LNCAP (cell line): ENCODE results near the gene CWC25.

Source experiments
- CTCF ChIP-seq: fragments of 450-650 bp; IDR thresholded peaks from 2 replicates; pipeline ENCODE4 v1.5.1; 2017; ENCODE audit warnings: mild to moderate bottlenecking

The CWC25 gene

GRCh38 chr17:38779965-38780752 lies 45.0 kb downstream of the CWC25 start:
- no peak for TF ChIP-seq CTCF

GRCh38 chr17:38777641-38778250 lies 47.4 kb downstream of the CWC25 start:
- no peak for TF ChIP-seq CTCF

- no peak for TF ChIP-seq CTCF
Observed at GRCh38 chr17:38773258-38773657, 51.9 kb downstream of the CWC25 start.

- no peak for TF ChIP-seq CTCF
Observed at GRCh38 chr17:38768417-38768816, 56.7 kb downstream of the CWC25 start.

- TF ChIP-seq CTCF: no peak
Observed at GRCh38 chr17:38766341-38766740, 58.8 kb downstream of the CWC25 start.

- no peak for TF ChIP-seq CTCF
Observed at GRCh38 chr17:38762231-38762630, 62.9 kb downstream of the CWC25 start.

- TF ChIP-seq CTCF: peak; percentile 29; the same call in 1 of the 2 replicates
Observed at GRCh38 chr17:38761612-38762011, 63.5 kb downstream of the CWC25 start.
